K562 (cell line): ENCODE results near the gene OSBPL3. TPM values are rescaled to one million over a fixed set of nuclear protein-coding genes. Genes with fewer than 3 reads are reported as not detected.
A peak's percentile ranks its signal among the peaks of the same experiment; 100 is the strongest.

Experiments used
- ARID1B ChIP-seq: fragments of 450-650 bp; IDR thresholded peaks from 2 replicates; pipeline ENCODE4 v1.6.1; 2016; ENCODE audit warnings: antibody characterized with exemption, mild to moderate bottlenecking, inconsistent platforms
- CREB1 ChIP-seq, 2 experiments: sonication (generic) in 1 of 2; formaldehyde crosslinking in 1 of 2; IDR thresholded peaks; 2 replicates each; pipeline versions ENCODE4 v1.6.1 to v1.8.0; 2012 to 2022; ENCODE audit warnings: inconsistent platforms in 1 of 2, mild to moderate bottlenecking in 1 of 2, missing genetic modification reagents in 1 of 2, moderate library complexity in 1 of 2
- ELK3 ChIP-seq: fragments of 450-650 bp; formaldehyde crosslinking; IDR thresholded peaks from 2 replicates; pipeline ENCODE4 v1.4.0; 2020; ENCODE audit warnings: mild to moderate bottlenecking
- ETS2 ChIP-seq: IDR thresholded peaks from 2 replicates; pipeline ENCODE4 v1.6.1; 2016; ENCODE audit warnings: borderline replicate concordance, missing genetic modification characterization, mild to moderate bottlenecking, moderate library complexity, missing compliant biosample characterization; ENCODE audit not compliant: poor library complexity, severe bottlenecking
- EZH2 ChIP-seq: IDR thresholded peaks from 2 replicates; pipeline ENCODE4 v1.6.1; 2012; ENCODE audit warnings: low read depth, mild to moderate bottlenecking, inconsistent platforms, low read length, borderline replicate concordance
- KDM4B ChIP-seq, 2 experiments: fragments of 450-650 bp in 1 of 2; sonication (generic) in 1 of 2; IDR thresholded peaks; 2 replicates each; pipeline ENCODE4 v1.6.1; 2016 to 2017; ENCODE audit warnings: borderline replicate concordance in 2 of 2, antibody characterized with exemption in 1 of 2, low read depth in 1 of 2, mild to moderate bottlenecking in 1 of 2
- L3MBTL2 ChIP-seq: fragments of 450-650 bp; IDR thresholded peaks from 2 replicates; pipeline ENCODE4 v1.6.1; 2016; ENCODE audit warnings: mild to moderate bottlenecking, moderate library complexity
- PHTF2 ChIP-seq: fragments of 250-450 bp; sonication (Bioruptor Pico); IDR thresholded peaks from 2 replicates; pipeline ENCODE4 v1.5.0; 2021; ENCODE audit warnings: mild to moderate bottlenecking
- SMAD3 ChIP-seq: fragments of 450-650 bp; formaldehyde crosslinking; conservative IDR thresholded peaks from 2 replicates; pipeline ENCODE4 v1.4.0; 2020; ENCODE audit warnings: mild to moderate bottlenecking
- STAT5A ChIP-seq: IDR thresholded peaks from 2 replicates; pipeline ENCODE4 v1.6.1; 2012; ENCODE audit warnings: low read length, inconsistent platforms, borderline replicate concordance
- TBP ChIP-seq: optimal IDR thresholded peaks from 2 replicates; pipeline ENCODE3; 2011; ENCODE audit warnings: low read depth, low read length, improper control_type of control experiment
- TRIM24 ChIP-seq, 2 experiments: fragments of 450-650 bp; IDR thresholded peaks; 2 replicates each; pipeline ENCODE4 v1.6.1; 2016
- ZNF41 ChIP-seq: fragments of 250-450 bp; sonication (Bioruptor Pico); conservative IDR thresholded peaks from 2 replicates; pipeline ENCODE4 v1.4.0; 2020; ENCODE audit warnings: mild to moderate bottlenecking
- ZNF696 ChIP-seq: fragments of 250-450 bp; sonication (Bioruptor Pico); conservative IDR thresholded peaks from 2 replicates; pipeline ENCODE4 v1.4.0; 2020; ENCODE audit warnings: mild to moderate bottlenecking, moderate library complexity
- polyA plus RNA-seq, 8 experiments: library from polyadenylated mRNA; depleted of rRNA in 4 of 8; stranded (reverse) in 5 of 8; unstranded in 3 of 8; fragments of >200 nt; fragmentation: Nextera tagmentation in 2 of 8; fragmentation: Illumina TruSeq in 1 of 8; extraction: Ambion mirVana in 2 of 8; extraction: Trizol in 1 of 8; gene quantifications; 2 replicates each; pipeline versions ENCODE4 v1.2.1 to v1.2.3, GENCODE V29; 2011 to 2014; ENCODE audit warnings: inconsistent platforms in 1 of 8, missing spikeins in 1 of 8
- total RNA-seq, 7 experiments: library from RNA; depleted of rRNA in 6 of 7; stranded (reverse); fragments of >200 nt in 6 of 7; fragmentation: Illumina TruSeq in 2 of 7; extraction: Trizol in 2 of 7; gene quantifications; 2 replicates each; pipeline versions ENCODE4 v1.2.1 to v1.2.3, GENCODE V29; 2011 to 2021; ENCODE audit warnings: low replicate concordance in 1 of 7
- TF ChIP-seq, protein P1 (sequence below): sonication (generic); formaldehyde crosslinking; IDR thresholded peaks from 2 replicates; pipeline ENCODE4 v1.8.1; 2022; ENCODE audit warnings: missing genetic modification reagents
- TF ChIP-seq, protein P2 (sequence below): fragments of 450-650 bp; IDR thresholded peaks from 2 replicates; pipeline ENCODE4 v1.6.1; 2016
- TF ChIP-seq, protein P3 (sequence below): fragments of 450-650 bp; conservative IDR thresholded peaks from 2 replicates; pipeline ENCODE4 v1.6.1; 2016; ENCODE audit warnings: missing genetic modification characterization, low read depth, mild to moderate bottlenecking, missing compliant biosample characterization, moderate library complexity
- TF ChIP-seq, protein P4 (sequence below): fragments of 450-650 bp; IDR thresholded peaks from 2 replicates; pipeline ENCODE4 v1.6.1; 2017; ENCODE audit warnings: antibody characterized with exemption
- TF ChIP-seq, protein P5 (sequence below), 3 experiments: IDR thresholded peaks in 2 of 3; conservative IDR thresholded peaks in 1 of 3; 2 replicates each; pipeline ENCODE4 v1.5.1; 2011 to 2012; ENCODE audit warnings: low read length in 3 of 3, mild to moderate bottlenecking in 3 of 3, control low read depth in 2 of 3, improper control_type of control experiment in 1 of 3, inconsistent platforms in 1 of 3, low read depth in 1 of 3, mixed read lengths in 1 of 3, moderate library complexity in 1 of 3; ENCODE audit not compliant: insufficient read depth in 2 of 3

Gene OSBPL3
- total and polyA plus RNA-seq, 9 of the 15 experiments (the other 6 are each of a cell fraction or from before 2014, with no cell fraction given), result 4.8 to 37.2 (median 26.5) TPM

- TF ChIP-seq, protein P1, sequence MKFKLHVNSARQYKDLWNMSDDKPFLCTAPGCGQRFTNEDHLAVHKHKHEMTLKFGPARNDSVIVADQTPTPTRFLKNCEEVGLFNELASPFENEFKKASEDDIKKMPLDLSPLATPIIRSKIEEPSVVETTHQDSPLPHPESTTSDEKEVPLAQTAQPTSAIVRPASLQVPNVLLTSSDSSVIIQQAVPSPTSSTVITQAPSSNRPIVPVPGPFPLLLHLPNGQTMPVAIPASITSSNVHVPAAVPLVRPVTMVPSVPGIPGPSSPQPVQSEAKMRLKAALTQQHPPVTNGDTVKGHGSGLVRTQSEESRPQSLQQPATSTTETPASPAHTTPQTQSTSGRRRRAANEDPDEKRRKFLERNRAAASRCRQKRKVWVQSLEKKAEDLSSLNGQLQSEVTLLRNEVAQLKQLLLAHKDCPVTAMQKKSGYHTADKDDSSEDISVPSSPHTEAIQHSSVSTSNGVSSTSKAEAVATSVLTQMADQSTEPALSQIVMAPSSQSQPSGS, result no peak
- TF ChIP-seq ZNF696 (no peak), KDM4B (IDR thresholded peaks at IDR 0.05; ENCODE audit: borderline replicate concordance in 2 of 2, low read depth in 1 of 2) (no peak), EZH2 (no peak), PHTF2 (CRISPR knock-in tag) (no peak), ELK3 (CRISPR knock-in tag) (no peak), ARID1B (0 out of 2 replicates have a peak, but pooled peaks have one; percentile 6), SMAD3 (CRISPR knock-in tag) (no peak), CREB1 (IDR thresholded peaks at IDR 0.05) (no peak), CREB1 (CRISPR knock-in tag; IDR thresholded peaks at IDR 0.05) (peak; percentile 6; the same call in 1 of the 2 replicates), TBP (no peak), TRIM24 (IDR thresholded peaks at IDR 0.05) (no peak), ETS2 (tag) (no peak), ZNF41 (CRISPR knock-in tag) (no peak), STAT5A (no peak), L3MBTL2 (no peak)
- TF ChIP-seq, protein P2, sequence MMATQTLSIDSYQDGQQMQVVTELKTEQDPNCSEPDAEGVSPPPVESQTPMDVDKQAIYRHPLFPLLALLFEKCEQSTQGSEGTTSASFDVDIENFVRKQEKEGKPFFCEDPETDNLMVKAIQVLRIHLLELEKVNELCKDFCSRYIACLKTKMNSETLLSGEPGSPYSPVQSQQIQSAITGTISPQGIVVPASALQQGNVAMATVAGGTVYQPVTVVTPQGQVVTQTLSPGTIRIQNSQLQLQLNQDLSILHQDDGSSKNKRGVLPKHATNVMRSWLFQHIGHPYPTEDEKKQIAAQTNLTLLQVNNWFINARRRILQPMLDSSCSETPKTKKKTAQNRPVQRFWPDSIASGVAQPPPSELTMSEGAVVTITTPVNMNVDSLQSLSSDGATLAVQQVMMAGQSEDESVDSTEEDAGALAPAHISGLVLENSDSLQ, result no peak
- TF ChIP-seq, protein P3, sequence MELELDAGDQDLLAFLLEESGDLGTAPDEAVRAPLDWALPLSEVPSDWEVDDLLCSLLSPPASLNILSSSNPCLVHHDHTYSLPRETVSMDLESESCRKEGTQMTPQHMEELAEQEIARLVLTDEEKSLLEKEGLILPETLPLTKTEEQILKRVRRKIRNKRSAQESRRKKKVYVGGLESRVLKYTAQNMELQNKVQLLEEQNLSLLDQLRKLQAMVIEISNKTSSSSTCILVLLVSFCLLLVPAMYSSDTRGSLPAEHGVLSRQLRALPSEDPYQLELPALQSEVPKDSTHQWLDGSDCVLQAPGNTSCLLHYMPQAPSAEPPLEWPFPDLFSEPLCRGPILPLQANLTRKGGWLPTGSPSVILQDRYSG (tag), result no peak
- TF ChIP-seq, protein P4, sequence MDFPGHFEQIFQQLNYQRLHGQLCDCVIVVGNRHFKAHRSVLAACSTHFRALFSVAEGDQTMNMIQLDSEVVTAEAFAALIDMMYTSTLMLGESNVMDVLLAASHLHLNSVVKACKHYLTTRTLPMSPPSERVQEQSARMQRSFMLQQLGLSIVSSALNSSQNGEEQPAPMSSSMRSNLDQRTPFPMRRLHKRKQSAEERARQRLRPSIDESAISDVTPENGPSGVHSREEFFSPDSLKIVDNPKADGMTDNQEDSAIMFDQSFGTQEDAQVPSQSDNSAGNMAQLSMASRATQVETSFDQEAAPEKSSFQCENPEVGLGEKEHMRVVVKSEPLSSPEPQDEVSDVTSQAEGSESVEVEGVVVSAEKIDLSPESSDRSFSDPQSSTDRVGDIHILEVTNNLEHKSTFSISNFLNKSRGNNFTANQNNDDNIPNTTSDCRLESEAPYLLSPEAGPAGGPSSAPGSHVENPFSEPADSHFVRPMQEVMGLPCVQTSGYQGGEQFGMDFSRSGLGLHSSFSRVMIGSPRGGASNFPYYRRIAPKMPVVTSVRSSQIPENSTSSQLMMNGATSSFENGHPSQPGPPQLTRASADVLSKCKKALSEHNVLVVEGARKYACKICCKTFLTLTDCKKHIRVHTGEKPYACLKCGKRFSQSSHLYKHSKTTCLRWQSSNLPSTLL, result no peak
- TF ChIP-seq, protein P5, sequence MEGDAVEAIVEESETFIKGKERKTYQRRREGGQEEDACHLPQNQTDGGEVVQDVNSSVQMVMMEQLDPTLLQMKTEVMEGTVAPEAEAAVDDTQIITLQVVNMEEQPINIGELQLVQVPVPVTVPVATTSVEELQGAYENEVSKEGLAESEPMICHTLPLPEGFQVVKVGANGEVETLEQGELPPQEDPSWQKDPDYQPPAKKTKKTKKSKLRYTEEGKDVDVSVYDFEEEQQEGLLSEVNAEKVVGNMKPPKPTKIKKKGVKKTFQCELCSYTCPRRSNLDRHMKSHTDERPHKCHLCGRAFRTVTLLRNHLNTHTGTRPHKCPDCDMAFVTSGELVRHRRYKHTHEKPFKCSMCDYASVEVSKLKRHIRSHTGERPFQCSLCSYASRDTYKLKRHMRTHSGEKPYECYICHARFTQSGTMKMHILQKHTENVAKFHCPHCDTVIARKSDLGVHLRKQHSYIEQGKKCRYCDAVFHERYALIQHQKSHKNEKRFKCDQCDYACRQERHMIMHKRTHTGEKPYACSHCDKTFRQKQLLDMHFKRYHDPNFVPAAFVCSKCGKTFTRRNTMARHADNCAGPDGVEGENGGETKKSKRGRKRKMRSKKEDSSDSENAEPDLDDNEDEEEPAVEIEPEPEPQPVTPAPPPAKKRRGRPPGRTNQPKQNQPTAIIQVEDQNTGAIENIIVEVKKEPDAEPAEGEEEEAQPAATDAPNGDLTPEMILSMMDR (IDR thresholded peaks at IDR 0.05 in 2 of 3, conservative IDR thresholded peaks at IDR 0.05 in 1 of 3; ENCODE audit: insufficient read depth in 2 of 3, low read depth in 1 of 3, low read length in 3 of 3), result peak in 2 of 3 experiments; percentile 11 to 21; a peak in 2 of 6 replicates
Measured at GRCh38 chr7:24980534-24981170, 674 bp upstream of the OSBPL3 start (continued).
